Tibial artery (tissue), 4 donors: ENCODE data around the gene KRTAP4-1.
"Not testable (repeated sequence)": the region's sequence is repeated elsewhere in the genome, so short reads cannot be mapped to it uniquely, and the experiment has no call there.

Experiments used
- DNase-seq, 2 donors: peaks; one replicate each; pipeline ENCODE4 v3.0.0-alpha.2; 2019
- H3K27ac ChIP-seq, 2 donors: fragments of 200-600 bp; sonication (generic) in 1 of 2; 1 replicate in 1 of 2; 2 replicates in 1 of 2; pipeline ENCODE4 v1.5.1; 2018 to 2019; ENCODE audit warnings: mild to moderate bottlenecking in 1 of 2
- H3K27me3 ChIP-seq, 2 donors: fragments of 200-600 bp; sonication (generic) in 1 of 2; one replicate each; pipeline versions ENCODE4 v1.5.1 to v1.6.0; 2016 to 2019
- H3K36me3 ChIP-seq, 3 donors: fragments of 200-600 bp; sonication (generic) in 2 of 3; one replicate each; pipeline ENCODE4 v1.5.1; 2016 to 2019; ENCODE audit warnings: mild to moderate bottlenecking in 2 of 3
- H3K4me1 ChIP-seq, 4 donors: fragments of 200-600 bp; sonication (generic) in 2 of 4; 1 replicate in 3 of 4; 2 replicates in 1 of 4; pipeline ENCODE4 v1.5.1; 2016 to 2019
- H3K4me3 ChIP-seq, 2 donors: fragments of 200-600 bp; sonication (generic) in 1 of 2; 1 replicate in 1 of 2; 2 replicates in 1 of 2; pipeline ENCODE4 v1.5.1; 2018 to 2019; ENCODE audit warnings: mild to moderate bottlenecking in 2 of 2
- H3K9me3 ChIP-seq, 3 donors: fragments of 200-600 bp; sonication (generic) in 1 of 3; one replicate each; pipeline ENCODE4 v1.5.1; 2016 to 2019
- intact Hi-C: fragments of 100-400 bp; cut with DNase I; formaldehyde crosslinking; loops from one replicate; pipeline ENCODE4 v1.15.0; 2023; ENCODE audit warnings: low total_unique reads
- TF ChIP-seq, protein P1 (sequence below), 2 experiments: fragments of 200-600 bp in 1 of 2; fragments of 450-650 bp in 1 of 2; IDR thresholded peaks; one replicate each; pipeline ENCODE4 v1.5.1; 2017 to 2019; ENCODE audit warnings: antibody characterized with exemption in 2 of 2, mild to moderate bottlenecking in 1 of 2, moderate library complexity in 1 of 2

Gene KRTAP4-1

DNA sequence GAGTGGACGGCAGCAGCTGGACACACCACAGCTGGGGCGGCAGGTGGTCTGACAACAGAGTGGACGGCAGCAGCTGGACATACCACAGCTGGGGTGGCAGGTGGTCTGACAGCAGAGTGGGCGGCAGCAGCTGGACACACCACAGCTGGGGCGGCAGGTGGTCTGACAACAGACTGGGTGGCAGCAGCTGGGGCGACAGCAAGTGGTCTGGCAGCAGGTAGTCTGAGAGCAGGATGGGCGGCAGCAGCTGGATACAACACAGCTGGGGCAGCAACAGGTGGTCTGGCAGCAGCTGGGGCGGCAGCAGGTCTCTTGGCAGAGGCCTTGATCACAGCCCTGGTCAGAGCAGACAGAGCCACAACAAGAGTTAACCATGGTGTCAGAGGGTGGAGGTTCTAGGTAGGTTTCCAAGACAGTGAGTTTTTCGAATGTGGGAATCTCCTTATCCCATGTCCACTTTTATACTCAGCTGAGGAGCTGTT lies at the start of gene KRTAP4-1:
KRTAP4-1 (minus strand) TSS at position 432 of the 482 bp plus-strand sequence; CDS start at position 375, 57 bp downstream.
- Histone ChIP-seq H3K4me1 (no peaks in the 10 kb centered on the region), H3K36me3 (no peaks in the 10 kb centered on the region), H3K9me3 (no peaks in the 10 kb centered on the region), H3K4me3 (no peak within 1 kb of the TSS), H3K27ac (no peak within 1 kb of the TSS), H3K27me3 (peaks cover 0 to 10% of the 10 kb centered on the region in 2 donors)
- TF ChIP-seq, protein P1, sequence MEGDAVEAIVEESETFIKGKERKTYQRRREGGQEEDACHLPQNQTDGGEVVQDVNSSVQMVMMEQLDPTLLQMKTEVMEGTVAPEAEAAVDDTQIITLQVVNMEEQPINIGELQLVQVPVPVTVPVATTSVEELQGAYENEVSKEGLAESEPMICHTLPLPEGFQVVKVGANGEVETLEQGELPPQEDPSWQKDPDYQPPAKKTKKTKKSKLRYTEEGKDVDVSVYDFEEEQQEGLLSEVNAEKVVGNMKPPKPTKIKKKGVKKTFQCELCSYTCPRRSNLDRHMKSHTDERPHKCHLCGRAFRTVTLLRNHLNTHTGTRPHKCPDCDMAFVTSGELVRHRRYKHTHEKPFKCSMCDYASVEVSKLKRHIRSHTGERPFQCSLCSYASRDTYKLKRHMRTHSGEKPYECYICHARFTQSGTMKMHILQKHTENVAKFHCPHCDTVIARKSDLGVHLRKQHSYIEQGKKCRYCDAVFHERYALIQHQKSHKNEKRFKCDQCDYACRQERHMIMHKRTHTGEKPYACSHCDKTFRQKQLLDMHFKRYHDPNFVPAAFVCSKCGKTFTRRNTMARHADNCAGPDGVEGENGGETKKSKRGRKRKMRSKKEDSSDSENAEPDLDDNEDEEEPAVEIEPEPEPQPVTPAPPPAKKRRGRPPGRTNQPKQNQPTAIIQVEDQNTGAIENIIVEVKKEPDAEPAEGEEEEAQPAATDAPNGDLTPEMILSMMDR (IDR thresholded peaks at IDR 0.05) = no peak
- DNase-seq = no peak
- intact Hi-C loops = no loop called here

DNA sequence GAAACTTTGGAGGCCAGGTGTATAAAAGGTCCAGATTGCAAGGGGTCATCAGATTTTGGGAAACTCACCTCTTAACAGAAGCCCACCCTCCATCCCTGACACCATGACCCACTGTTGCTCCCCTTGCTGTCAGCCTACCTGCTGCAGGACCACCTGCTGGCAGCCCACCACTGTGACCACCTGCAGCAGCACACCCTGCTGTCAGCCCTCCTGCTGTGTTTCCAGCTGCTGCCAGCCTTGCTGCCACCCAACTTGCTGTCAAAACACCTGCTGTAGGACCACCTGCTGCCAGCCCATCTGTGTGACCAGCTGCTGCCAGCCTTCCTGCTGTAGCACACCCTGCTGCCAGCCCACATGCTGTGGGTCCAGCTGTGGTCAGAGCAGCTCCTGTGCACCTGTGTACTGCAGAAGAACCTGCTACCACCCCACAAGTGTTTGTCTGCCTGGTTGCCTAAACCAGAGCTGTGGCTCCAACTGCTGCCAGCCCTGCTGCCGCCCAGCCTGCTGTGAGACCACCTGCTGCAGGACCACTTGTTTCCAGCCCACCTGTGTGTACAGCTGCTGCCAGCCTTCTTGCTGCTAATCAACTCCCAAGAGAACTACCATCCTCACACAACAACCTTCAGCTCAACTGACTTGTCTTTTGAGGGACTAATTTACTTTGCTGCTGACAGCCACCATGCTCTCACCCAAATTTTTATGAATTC lies 47.8 kb upstream of the KRTAP4-1 start, which contains the start of gene KRTAP9-3:
KRTAP9-3 (plus strand) TSS at position 51 of the 707 bp plus-strand sequence; CDS start at position 104, 53 bp downstream.
- not testable (repeated sequence) for H3K36me3 ChIP-seq

DNA sequence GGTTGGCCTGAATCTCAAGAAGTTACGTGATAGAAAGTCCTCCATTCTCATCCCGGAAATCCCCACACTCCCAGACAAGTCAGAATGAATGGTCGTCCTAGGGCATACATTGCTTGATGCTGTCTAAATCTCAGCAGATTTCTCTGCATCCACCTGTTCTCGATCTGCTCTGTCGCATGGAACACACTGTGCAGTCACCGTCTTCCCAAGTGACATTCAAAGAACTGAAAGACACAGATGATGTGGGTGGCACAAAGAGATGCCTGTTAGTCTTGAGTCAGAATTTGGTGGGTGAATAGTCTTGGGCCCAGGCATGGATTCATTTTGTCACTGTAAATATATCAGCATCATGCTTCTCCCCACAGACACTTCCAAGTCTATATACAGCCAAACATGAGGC lies 47.0 kb upstream of the KRTAP4-1 start:
- intact Hi-C loops = no loop called here
- no peak overlapping the region for H3K4me3 ChIP-seq
- TF ChIP-seq, protein P1 (IDR thresholded peaks at IDR 0.05) = no peak
- no peak overlapping the region for H3K27ac ChIP-seq
- no peaks in the 10 kb centered on the region for H3K36me3 ChIP-seq
- H3K9me3 ChIP-seq = no peaks in the 10 kb centered on the region
- H3K27me3 ChIP-seq = peaks cover 0 to 6% of the 10 kb centered on the region in 2 donors
- no peaks in the 10 kb centered on the region for H3K4me1 ChIP-seq
- DNase-seq = no peak

More for the DNA sequence above, 47.8 kb upstream of the KRTAP4-1 start, which contains the start of gene KRTAP9-3:
- H3K27ac ChIP-seq, intact Hi-C loops, H3K9me3 ChIP-seq, H3K4me3 ChIP-seq, H3K4me1 ChIP-seq, DNase-seq, H3K27me3 ChIP-seq: not testable (repeated sequence)

DNA sequence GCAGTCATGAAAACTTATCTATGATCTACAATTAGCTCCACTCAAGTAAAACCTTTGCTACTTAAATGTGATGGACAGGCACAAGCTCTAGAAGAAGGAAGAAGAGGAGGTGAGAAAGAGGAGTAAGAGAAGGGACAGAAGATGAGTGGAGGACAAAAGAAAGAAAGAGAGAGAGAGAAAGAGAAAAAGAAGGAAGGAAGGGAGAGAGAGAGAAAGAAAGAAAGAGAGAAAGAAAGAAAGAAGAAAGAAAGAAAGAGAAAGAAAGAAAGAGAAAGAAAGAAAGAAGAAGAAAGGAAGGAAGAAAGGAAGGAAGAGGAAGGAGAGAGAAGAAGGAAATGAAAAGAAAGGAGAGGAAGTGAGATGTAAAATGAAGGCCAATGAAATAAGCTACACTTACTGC lies 45.4 kb upstream of the KRTAP4-1 start:
- Histone ChIP-seq H3K4me3 (no peak overlapping the region), H3K36me3 (no peaks in the 10 kb centered on the region), H3K27ac (no peak overlapping the region), H3K9me3 (no peaks in the 10 kb centered on the region), H3K4me1 (no peaks in the 10 kb centered on the region), H3K27me3 (peaks cover 0 to 6% of the 10 kb centered on the region in 2 donors)
- TF ChIP-seq, protein P1 (IDR thresholded peaks at IDR 0.05) = no peak
- DNase-seq = no peak
- intact Hi-C loops = no loop called here

DNA sequence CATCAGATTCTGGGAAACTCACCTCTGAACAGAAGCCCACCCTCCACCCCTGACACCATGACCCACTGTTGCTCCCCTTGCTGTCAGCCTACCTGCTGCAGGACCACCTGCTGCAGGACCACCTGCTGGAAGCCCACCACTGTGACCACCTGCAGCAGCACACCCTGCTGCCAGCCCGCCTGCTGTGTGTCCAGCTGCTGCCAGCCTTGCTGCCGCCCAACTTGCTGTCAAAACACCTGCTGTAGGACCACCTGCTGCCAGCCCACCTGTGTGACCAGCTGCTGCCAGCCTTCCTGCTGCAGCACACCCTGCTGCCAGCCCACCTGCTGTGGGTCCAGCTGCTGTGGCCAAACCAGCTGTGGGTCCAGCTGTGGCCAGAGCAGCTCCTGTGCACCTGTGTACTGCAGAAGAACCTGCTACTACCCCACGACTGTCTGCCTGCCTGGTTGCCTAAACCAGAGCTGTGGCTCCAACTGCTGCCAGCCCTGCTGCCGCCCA lies 41.9 kb upstream of the KRTAP4-1 start, which contains the start of gene KRTAP9-2:
KRTAP9-2 (plus strand) TSS at position 51 of the 498 bp plus-strand sequence; CDS start at position 58, 7 bp downstream.
- DNase-seq, H3K36me3 ChIP-seq, H3K4me1 ChIP-seq, H3K4me3 ChIP-seq, H3K9me3 ChIP-seq, intact Hi-C loops, H3K27ac ChIP-seq, H3K27me3 ChIP-seq: not testable (repeated sequence)

DNA sequence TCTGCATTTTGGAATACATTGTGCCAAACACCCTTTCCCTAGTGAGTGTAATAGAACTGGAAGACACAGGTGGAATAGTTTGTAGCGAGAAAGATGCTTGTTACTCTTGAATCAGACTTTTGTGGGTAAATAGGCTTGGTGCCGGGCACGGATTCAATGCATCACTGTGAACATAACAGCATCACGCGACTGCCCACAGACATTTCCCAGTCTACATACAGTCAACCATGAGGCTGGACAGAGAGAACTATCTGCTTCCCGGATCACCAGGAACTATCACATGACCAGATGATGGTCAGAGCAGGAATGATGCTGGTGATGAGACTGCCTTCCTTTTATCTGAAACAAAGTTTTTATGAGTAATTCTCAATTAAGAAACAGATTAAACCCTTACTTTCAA lies 41.3 kb upstream of the KRTAP4-1 start:
- H3K27ac ChIP-seq = no peak overlapping the region
- H3K36me3 ChIP-seq = no peaks in the 10 kb centered on the region
- H3K9me3 ChIP-seq = no peaks in the 10 kb centered on the region
- TF ChIP-seq, protein P1 (IDR thresholded peaks at IDR 0.05) = no peak
- no peak for DNase-seq
- no peaks in the 10 kb centered on the region for H3K4me1 ChIP-seq
- intact Hi-C loops = no loop called here
- H3K4me3 ChIP-seq = no peak overlapping the region
- no peaks in the 10 kb centered on the region for H3K27me3 ChIP-seq
